ENCODE data around the gene ARHGEF3. TPM values are rescaled to one million over a fixed set of nuclear protein-coding genes. Genes with fewer than 3 reads are reported as not detected.
"Not testable (repeated sequence)": the region's sequence is repeated elsewhere in the genome, so short reads cannot be mapped to it uniquely, and the experiment has no call there.

ARHGEF3 gene
- total RNA-seq, 1 donor, result 26.3 TPM

- H3K4me3 ChIP-seq (ENCODE audit: low read depth, low read length), result no peak overlapping the region
- no peak for TF ChIP-seq CTCF (IDR thresholded peaks at IDR 0.05; ENCODE audit: insufficient read depth, low read length)
- no peak for DNase-seq (ENCODE audit: low read depth)
Observed at GRCh38 chr3:56742887-56743286, 58.9 kb downstream of the ARHGEF3 start.

GRCh38 chr3:56739036-56739435 is 62.7 kb downstream of the ARHGEF3 start:
- TF ChIP-seq CTCF (IDR thresholded peaks at IDR 0.05; ENCODE audit: insufficient read depth, low read length), result no peak
- no peak overlapping the region for H3K4me3 ChIP-seq (ENCODE audit: low read depth, low read length)
- no peak for DNase-seq (ENCODE audit: low read depth)

GRCh38 chr3:56737006-56737405 is 64.7 kb downstream of the ARHGEF3 start:
- no peak for DNase-seq (ENCODE audit: low read depth)
- no peak for TF ChIP-seq CTCF (IDR thresholded peaks at IDR 0.05; ENCODE audit: insufficient read depth, low read length)
- H3K4me3 ChIP-seq (ENCODE audit: low read depth, low read length), result no peak overlapping the region

GRCh38 chr3:56732109-56732508 is 69.6 kb downstream of the ARHGEF3 start:
- TF ChIP-seq CTCF (IDR thresholded peaks at IDR 0.05; ENCODE audit: insufficient read depth, low read length), result no peak
- H3K4me3 ChIP-seq (ENCODE audit: low read depth, low read length), result no peak overlapping the region
- DNase-seq (ENCODE audit: low read depth), result no peak

GRCh38 chr3:56725175-56725574 is 76.6 kb downstream of the ARHGEF3 start:
- TF ChIP-seq CTCF (IDR thresholded peaks at IDR 0.05; ENCODE audit: insufficient read depth, low read length), result no peak
- no peak overlapping the region for H3K4me3 ChIP-seq (ENCODE audit: low read depth, low read length)
- DNase-seq (ENCODE audit: low read depth), result no peak

GRCh38 chr3:56724676-56725075 is 77.1 kb downstream of the ARHGEF3 start:
- H3K4me3 ChIP-seq (ENCODE audit: low read depth, low read length), result no peak overlapping the region
- TF ChIP-seq CTCF (IDR thresholded peaks at IDR 0.05; ENCODE audit: insufficient read depth, low read length), result no peak

GRCh38 chr3:56720849-56721248 is 80.9 kb downstream of the ARHGEF3 start:
- H3K4me3 ChIP-seq (ENCODE audit: low read depth, low read length), result no peak overlapping the region
- TF ChIP-seq CTCF (IDR thresholded peaks at IDR 0.05; ENCODE audit: insufficient read depth, low read length), result no peak
- no peak for DNase-seq (ENCODE audit: low read depth)

More at GRCh38 chr3:56724676-56725075, 77.1 kb downstream of the ARHGEF3 start:
- no peak for DNase-seq (ENCODE audit: low read depth)

GRCh38 chr3:56718809-56719208 is 82.9 kb downstream of the ARHGEF3 start:
- not testable (repeated sequence) for H3K4me3 ChIP-seq (ENCODE audit: low read depth, low read length); DNase-seq (ENCODE audit: low read depth)
